Right atrium auricular region (tissue), 2 donors: Measurements from ENCODE around the gene SSX2IP. TPM values are rescaled to one million over a fixed set of nuclear protein-coding genes. Genes with fewer than 3 reads are reported as not detected.

Experiments
- DNase-seq: peaks from one replicate; pipeline ENCODE4 v3.0.0-alpha.2; 2019; ENCODE audit warnings: low spot score
- H3K27ac ChIP-seq, 2 donors: fragments of 200-600 bp; sonication (generic); 1 replicate in 1 of 2; 2 replicates in 1 of 2; pipeline ENCODE4 v1.5.1; 2016 to 2019
- H3K27me3 ChIP-seq, 2 donors: fragments of 200-600 bp; sonication (generic); one replicate each; pipeline versions ENCODE4 v1.5.1 to v1.6.0; 2017 to 2019
- H3K36me3 ChIP-seq: fragments of 200-600 bp; sonication (generic); one replicate; pipeline ENCODE4 v1.5.1; 2016
- H3K4me1 ChIP-seq, 2 donors: fragments of 200-600 bp; sonication (generic); one replicate each; pipeline versions ENCODE4 v1.5.1 to v1.6.0; 2017 to 2019
- H3K4me3 ChIP-seq, 2 donors: fragments of 200-600 bp; sonication (generic); 1 replicate in 1 of 2; 2 replicates in 1 of 2; pipeline ENCODE4 v1.5.1; 2017 to 2019; ENCODE audit warnings: mild to moderate bottlenecking in 1 of 2, moderate library complexity in 1 of 2
- H3K9me3 ChIP-seq, 2 donors: fragments of 200-600 bp; sonication (generic); one replicate each; pipeline ENCODE4 v1.5.1; 2019
- total RNA-seq, 2 donors: library from RNA; depleted of rRNA; stranded (reverse); fragments of >200 nt; gene quantifications; one replicate each; pipeline ENCODE4 v1.1.0, GENCODE V29; 2016
- TF ChIP-seq, protein P1 (sequence below), 2 donors: fragments of 200-600 bp; sonication (generic); IDR thresholded peaks; one replicate each; pipeline ENCODE4 v1.5.1; 2019; ENCODE audit warnings: antibody characterized with exemption in 2 of 2

Gene SSX2IP
- total RNA-seq, 2 donors from 2014 or later: 11.3 to 14.2 TPM

DNA sequence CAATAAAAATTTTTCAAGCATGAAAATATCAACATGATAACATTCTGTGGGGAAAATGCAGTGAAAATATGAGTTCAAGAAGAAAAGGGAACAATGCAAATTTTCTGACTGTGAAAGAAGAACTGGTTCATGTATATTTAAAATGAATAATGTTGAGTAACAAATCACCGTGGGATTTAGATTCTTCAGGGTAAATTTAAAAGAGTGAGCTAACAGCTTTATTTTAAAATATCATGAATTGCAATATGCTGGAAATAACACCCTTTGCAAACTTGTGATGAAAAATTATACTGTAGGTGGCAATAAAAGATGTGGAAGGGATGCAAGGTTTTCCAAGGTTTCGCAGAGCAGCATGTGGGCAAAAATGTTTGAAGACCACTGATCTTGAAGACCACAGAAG lies 13.2 kb upstream of the SSX2IP start:
- H3K4me1 ChIP-seq: peaks cover 0 to 10% of the 10 kb centered on the region in 2 donors
- H3K27me3 ChIP-seq: no peaks in the 10 kb centered on the region
- H3K36me3 ChIP-seq: no peaks in the 10 kb centered on the region
- TF ChIP-seq, protein P1, sequence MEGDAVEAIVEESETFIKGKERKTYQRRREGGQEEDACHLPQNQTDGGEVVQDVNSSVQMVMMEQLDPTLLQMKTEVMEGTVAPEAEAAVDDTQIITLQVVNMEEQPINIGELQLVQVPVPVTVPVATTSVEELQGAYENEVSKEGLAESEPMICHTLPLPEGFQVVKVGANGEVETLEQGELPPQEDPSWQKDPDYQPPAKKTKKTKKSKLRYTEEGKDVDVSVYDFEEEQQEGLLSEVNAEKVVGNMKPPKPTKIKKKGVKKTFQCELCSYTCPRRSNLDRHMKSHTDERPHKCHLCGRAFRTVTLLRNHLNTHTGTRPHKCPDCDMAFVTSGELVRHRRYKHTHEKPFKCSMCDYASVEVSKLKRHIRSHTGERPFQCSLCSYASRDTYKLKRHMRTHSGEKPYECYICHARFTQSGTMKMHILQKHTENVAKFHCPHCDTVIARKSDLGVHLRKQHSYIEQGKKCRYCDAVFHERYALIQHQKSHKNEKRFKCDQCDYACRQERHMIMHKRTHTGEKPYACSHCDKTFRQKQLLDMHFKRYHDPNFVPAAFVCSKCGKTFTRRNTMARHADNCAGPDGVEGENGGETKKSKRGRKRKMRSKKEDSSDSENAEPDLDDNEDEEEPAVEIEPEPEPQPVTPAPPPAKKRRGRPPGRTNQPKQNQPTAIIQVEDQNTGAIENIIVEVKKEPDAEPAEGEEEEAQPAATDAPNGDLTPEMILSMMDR (IDR thresholded peaks at IDR 0.05): no peak
- no peaks in the 10 kb centered on the region for H3K9me3 ChIP-seq
- no peak overlapping the region for H3K4me3 ChIP-seq
- no peak for DNase-seq
- no peak overlapping the region for H3K27ac ChIP-seq

DNA sequence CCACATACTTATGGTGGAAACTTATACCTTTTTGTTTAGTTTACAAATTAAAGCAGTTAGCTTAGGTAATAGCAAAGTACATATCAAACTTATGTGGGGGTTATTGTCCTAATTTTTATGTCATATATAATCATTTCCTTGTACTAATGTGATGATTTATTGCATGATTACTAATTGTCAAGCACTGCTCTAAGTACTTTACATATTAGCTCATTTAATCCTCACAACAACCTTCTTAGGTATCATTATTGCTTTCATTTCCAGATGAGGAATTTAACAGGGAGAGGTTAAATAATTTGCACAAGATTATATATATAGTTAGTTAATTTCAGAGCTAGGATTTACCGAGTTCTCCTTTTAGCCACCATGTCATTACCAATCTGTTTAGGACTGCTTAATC lies 11.9 kb upstream of the SSX2IP start:
- H3K27ac ChIP-seq: no peak overlapping the region

DNA sequence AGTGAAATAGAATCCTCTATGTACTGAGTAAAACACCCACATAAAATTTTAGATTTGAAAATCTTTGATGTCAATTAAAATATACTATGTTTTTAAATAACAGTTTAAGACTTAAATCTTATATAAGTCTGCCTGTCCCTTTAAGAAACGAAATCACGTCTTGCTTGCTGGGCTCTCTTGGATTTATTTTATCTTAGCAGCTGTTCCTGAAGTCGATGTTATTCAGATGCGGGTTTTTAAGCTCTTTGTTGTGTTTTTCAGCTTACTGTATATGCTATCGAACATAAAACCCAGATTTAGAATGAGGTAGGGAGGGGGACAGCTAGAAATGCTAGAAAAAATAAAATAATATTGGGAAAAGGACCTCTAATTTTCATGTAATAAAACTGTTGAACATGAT lies 11.1 kb upstream of the SSX2IP start:
- TF ChIP-seq, protein P1 (IDR thresholded peaks at IDR 0.05): no peak
- H3K4me1 ChIP-seq: peaks cover 0 to 21% of the 10 kb centered on the region in 2 donors
- DNase-seq: no peak
- no peaks in the 10 kb centered on the region for H3K9me3 ChIP-seq
- H3K4me3 ChIP-seq: no peak overlapping the region
- H3K36me3 ChIP-seq: no peaks in the 10 kb centered on the region
- H3K27ac ChIP-seq: no peak overlapping the region
- H3K27me3 ChIP-seq: no peaks in the 10 kb centered on the region

More for the DNA sequence above, 11.9 kb upstream of the SSX2IP start:
- no peaks in the 10 kb centered on the region for H3K9me3 ChIP-seq
- H3K4me3 ChIP-seq: no peak overlapping the region
- TF ChIP-seq, protein P1 (IDR thresholded peaks at IDR 0.05): no peak
- H3K27me3 ChIP-seq: no peaks in the 10 kb centered on the region
- DNase-seq: no peak
- no peaks in the 10 kb centered on the region for H3K36me3 ChIP-seq
- peaks cover 0 to 21% of the 10 kb centered on the region in 2 donors for H3K4me1 ChIP-seq

DNA sequence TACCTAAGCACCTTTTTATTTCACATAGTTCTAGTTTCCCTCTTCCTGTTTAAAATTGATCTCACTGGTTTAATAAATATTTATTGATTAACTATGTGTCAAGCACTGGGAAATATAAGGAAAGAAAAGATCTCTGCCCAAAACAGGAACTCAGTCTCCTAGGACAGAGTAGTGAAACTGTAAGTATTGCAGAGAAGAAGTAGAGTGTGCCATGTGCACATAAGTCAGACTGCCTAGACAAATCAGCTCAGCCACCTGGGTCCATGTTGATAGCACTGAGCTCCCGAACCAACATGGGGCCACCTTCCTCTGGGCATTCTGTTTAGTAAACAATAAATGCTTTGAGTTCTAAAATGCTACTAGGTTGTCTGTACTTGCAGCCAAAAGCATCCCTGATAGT lies 9.8 kb upstream of the SSX2IP start:
- H3K27ac ChIP-seq: no peak overlapping the region
- H3K36me3 ChIP-seq: no peaks in the 10 kb centered on the region
- TF ChIP-seq, protein P1 (IDR thresholded peaks at IDR 0.05): no peak
- H3K9me3 ChIP-seq: no peaks in the 10 kb centered on the region
- H3K27me3 ChIP-seq: no peaks in the 10 kb centered on the region
- no peak for DNase-seq
- peaks cover 0 to 21% of the 10 kb centered on the region in 2 donors for H3K4me1 ChIP-seq
- no peak overlapping the region for H3K4me3 ChIP-seq

DNA sequence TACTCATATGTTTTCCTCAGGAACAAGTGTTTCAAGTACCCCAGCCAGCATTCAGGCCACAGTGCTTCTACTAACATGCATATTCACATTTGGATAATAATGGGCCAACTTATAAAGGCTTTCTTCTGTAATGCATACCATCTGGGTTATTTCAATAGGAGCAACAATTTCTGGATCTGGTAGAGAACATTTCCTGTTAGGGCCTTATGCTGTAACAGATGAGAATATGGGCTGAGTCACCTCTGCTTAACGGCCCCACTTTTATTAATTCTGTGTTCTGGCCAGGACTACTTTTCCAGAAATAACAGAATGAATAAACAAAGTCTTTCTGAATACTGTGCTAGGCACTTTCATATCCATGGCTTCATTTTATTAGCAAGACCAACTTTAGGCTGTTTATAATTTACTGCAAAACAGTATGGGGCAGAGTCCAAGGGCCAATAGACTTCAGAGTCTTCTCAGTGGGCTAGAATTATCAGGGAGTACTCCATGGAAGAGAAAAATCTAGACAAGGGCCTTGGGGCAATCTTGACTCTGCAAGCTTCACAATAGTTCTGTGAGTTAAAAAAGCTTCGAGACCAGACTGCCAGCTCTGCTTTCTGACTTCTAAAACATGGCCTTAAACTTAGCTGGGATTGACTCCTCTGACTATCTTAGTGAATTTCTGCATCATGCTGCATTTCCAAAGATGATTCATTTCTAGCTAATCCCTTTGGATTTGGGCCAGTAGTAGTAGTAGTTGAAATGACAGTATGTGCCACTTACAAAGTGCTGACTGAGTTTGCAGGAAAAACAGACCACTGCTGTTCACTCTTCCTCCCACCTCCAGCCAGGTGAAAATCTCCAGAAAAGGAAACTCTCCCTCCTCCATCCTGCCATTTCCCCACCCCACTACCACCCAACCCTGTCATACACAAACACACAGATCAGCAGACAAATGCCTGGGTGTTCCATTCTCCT lies 8.2 kb upstream of the SSX2IP start:
- H3K36me3 ChIP-seq: no peaks in the 10 kb centered on the region
- H3K27me3 ChIP-seq: no peaks in the 10 kb centered on the region
- peaks cover 0 to 28% of the 10 kb centered on the region in 2 donors for H3K4me1 ChIP-seq
- no peak overlapping the region for H3K4me3 ChIP-seq
- peak overlapping the region; percentile 22 to 69 for H3K27ac ChIP-seq
- no peaks in the 10 kb centered on the region for H3K9me3 ChIP-seq
- TF ChIP-seq, protein P1 (IDR thresholded peaks at IDR 0.05): no peak
- no peak for DNase-seq
